ENCODE results near the gene MX1. TPM values are rescaled to one million over a fixed set of nuclear protein-coding genes. Genes with fewer than 3 reads are reported as not detected.
A peak's percentile ranks its signal among the peaks of the same experiment; 100 is the strongest.

The MX1 gene
- total RNA-seq, 1 donor from 2014 or later: 420 TPM

DNA sequence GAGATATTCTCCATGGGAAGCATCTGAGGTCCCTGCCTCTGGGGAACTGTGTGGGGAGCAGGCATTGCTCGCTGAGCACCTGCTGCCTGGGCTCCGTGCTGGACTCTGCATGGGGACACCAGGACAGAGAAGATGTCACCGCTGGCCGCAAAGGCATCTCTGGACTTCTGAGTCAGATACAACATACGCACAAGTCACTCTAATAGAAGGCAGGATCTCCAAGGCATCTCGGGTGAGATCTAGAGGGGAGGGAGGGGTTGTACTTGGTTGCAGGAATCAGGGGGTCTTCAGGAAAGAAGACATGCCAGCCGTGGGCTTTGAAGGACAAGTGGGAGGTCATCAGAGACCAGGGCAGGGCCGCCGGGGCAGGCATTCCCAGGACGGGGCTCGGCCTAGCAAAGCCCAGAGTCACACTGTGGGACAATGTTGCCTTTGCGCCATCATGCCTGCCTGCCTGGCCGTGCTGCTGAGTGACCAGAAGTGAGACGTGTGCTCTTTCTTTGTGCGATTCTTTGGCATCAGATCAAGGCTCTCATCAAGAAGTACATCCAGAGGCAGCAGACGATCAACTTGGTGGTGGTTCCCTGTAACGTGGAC lies 35.9 kb upstream of the MX1 start:
- H3K4me1 Mint-ChIP-seq (ENCODE audit: low read depth, unreplicated experiment): no peaks in the 10 kb centered on the region

DNA sequence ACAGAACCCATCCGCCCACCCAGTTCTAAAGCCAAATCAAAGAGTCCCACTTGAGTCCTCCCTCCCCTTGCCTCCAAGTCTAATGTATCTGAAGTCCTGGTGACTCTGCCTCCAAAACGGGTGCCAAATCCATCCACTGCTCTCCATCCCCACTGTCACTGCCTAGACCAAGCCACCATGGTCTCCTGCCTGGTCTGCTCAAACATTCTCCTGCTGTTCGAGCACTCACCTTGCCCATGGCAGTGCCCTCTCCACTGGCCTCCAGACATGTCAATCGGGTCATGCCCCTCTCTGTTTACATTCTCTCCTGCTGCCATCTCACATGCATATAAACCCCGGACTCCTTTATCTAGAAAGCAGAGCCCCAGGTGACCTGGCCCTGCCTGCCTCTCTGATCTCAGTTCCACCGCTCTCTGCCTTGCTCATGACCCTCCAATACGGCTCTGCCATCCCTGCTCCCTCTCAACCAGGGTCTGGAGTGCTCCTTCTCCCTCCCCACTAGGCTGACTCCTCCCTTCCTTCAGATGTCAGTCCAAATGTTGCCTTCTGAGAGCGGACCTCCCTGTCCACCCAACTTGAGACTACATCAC lies 32.1 kb upstream of the MX1 start:
- peaks cover 7% of the 10 kb centered on the region for H3K9me3 ChIP-seq (ENCODE audit: insufficient read depth, low read depth, low read length)
- H4K20me1 ChIP-seq (ENCODE audit: insufficient read depth, low read length): no peaks in the 10 kb centered on the region
- no peak overlapping the region for H3K9ac ChIP-seq (ENCODE audit: low read length)
- no peak overlapping the region for H2AFZ ChIP-seq (ENCODE audit: low read depth, low read length)
- H3K4me1 ChIP-seq (ENCODE audit: insufficient read depth, low read length): no peaks in the 10 kb centered on the region
- H3K27ac Mint-ChIP-seq (ENCODE audit: unreplicated experiment): no peak overlapping the region
- H3K4me2 ChIP-seq (ENCODE audit: low read length): no peak overlapping the region
- H3K36me3 ChIP-seq (ENCODE audit: insufficient read depth, low read length): no peaks in the 10 kb centered on the region
- peak overlapping the region; percentile 27 for H3K4me3 Mint-ChIP-seq (ENCODE audit: unreplicated experiment)
- no peak for FAIRE-seq
- peaks cover 5% of the 10 kb centered on the region for H3K4me1 Mint-ChIP-seq (ENCODE audit: low read depth, unreplicated experiment)
- TF ChIP-seq EZH2 (IDR thresholded peaks at IDR 0.05; ENCODE audit: insufficient read depth, low read length): no peak
- no peak for TF ChIP-seq CTCF (IDR thresholded peaks at IDR 0.05; ENCODE audit: insufficient read depth, low read depth, low read length)
- no peak for DNase-seq (ENCODE audit: low read depth)
- peaks cover 23% of the 10 kb centered on the region for H3K36me3 Mint-ChIP-seq (ENCODE audit: low read depth, unreplicated experiment)
- peaks cover 18% of the 10 kb centered on the region for H3K27me3 Mint-ChIP-seq (ENCODE audit: low read depth, unreplicated experiment)
- no peaks in the 10 kb centered on the region for H3K79me2 ChIP-seq (ENCODE audit: insufficient read depth, low read length)
- no peak overlapping the region for H3K4me3 ChIP-seq (ENCODE audit: insufficient read depth, low read depth, low read length)
- H3K9me3 Mint-ChIP-seq (ENCODE audit: unreplicated experiment): peaks cover 6% of the 10 kb centered on the region
- H3K27me3 ChIP-seq (ENCODE audit: insufficient read depth, low read length): peaks cover 11% of the 10 kb centered on the region
- H3K27ac ChIP-seq (ENCODE audit: low read depth, low read length): no peak overlapping the region

More for the DNA sequence above, 35.9 kb upstream of the MX1 start:
- Histone ChIP-seq H3K9ac (ENCODE audit: low read length) (no peak overlapping the region), H3K27ac (ENCODE audit: low read depth, low read length) (no peak overlapping the region), H3K4me3 (ENCODE audit: insufficient read depth, low read depth, low read length) (no peak overlapping the region), H2AFZ (ENCODE audit: low read depth, low read length) (no peak overlapping the region), H3K36me3 (ENCODE audit: insufficient read depth, low read length) (no peaks in the 10 kb centered on the region), H3K9me3 (ENCODE audit: insufficient read depth, low read depth, low read length) (peaks cover 7% of the 10 kb centered on the region), H3K4me1 (ENCODE audit: insufficient read depth, low read length) (no peaks in the 10 kb centered on the region), H3K27me3 (ENCODE audit: insufficient read depth, low read length) (peaks cover 3% of the 10 kb centered on the region), H4K20me1 (ENCODE audit: insufficient read depth, low read length) (no peaks in the 10 kb centered on the region), H3K79me2 (ENCODE audit: insufficient read depth, low read length) (no peaks in the 10 kb centered on the region), H3K4me2 (ENCODE audit: low read length) (no peak overlapping the region)
- Mint-ChIP-seq H3K27me3 (ENCODE audit: low read depth, unreplicated experiment) (peaks cover 18% of the 10 kb centered on the region), H3K36me3 (ENCODE audit: low read depth, unreplicated experiment) (peaks cover 23% of the 10 kb centered on the region), H3K4me3 (ENCODE audit: unreplicated experiment) (no peak overlapping the region), H3K27ac (ENCODE audit: unreplicated experiment) (no peak overlapping the region), H3K9me3 (ENCODE audit: unreplicated experiment) (peaks cover 8% of the 10 kb centered on the region)
- TF ChIP-seq CTCF (IDR thresholded peaks at IDR 0.05; ENCODE audit: insufficient read depth, low read depth, low read length): no peak
- TF ChIP-seq EZH2 (IDR thresholded peaks at IDR 0.05; ENCODE audit: insufficient read depth, low read length): no peak
- FAIRE-seq (no peak), DNase-seq (ENCODE audit: low read depth) (no peak)

DNA sequence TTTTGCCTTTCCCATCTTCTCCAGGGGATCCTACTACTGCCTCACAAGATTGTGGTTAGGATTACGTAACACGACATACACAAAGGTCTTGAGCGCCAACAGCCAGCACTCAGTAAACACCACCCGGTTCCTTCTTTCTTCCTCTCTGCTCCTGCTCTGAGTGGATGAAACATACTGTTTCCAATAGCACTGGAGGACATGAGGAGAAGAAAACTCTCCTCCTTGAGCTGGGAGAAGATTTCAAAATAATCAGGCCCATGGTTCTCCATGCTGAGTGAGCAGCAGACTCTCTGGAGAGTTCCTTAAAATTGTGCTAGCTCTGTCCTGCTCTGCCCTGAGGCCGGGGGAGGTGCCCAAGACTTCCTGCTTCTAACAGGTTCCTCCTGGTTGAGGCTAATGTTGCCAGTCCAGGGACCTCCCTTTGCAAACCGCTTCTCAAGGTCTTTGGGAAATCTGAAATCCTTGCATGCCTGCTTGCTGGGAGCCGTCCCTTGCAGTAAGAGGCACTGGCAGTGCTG lies 29.4 kb upstream of the MX1 start:
- no peak for DNase-seq (ENCODE audit: low read depth)
- no peaks in the 10 kb centered on the region for H3K36me3 ChIP-seq (ENCODE audit: insufficient read depth, low read length)
- H3K4me3 Mint-ChIP-seq (ENCODE audit: unreplicated experiment): no peak overlapping the region
- peaks cover 23% of the 10 kb centered on the region for H3K36me3 Mint-ChIP-seq (ENCODE audit: low read depth, unreplicated experiment)
- TF ChIP-seq EZH2 (IDR thresholded peaks at IDR 0.05; ENCODE audit: insufficient read depth, low read length) (no peak), CTCF (IDR thresholded peaks at IDR 0.05; ENCODE audit: insufficient read depth, low read depth, low read length) (no peak)
- H3K27ac ChIP-seq (ENCODE audit: low read depth, low read length): no peak overlapping the region
- peaks cover 11% of the 10 kb centered on the region for H3K27me3 ChIP-seq (ENCODE audit: insufficient read depth, low read length)
- H3K9ac ChIP-seq (ENCODE audit: low read length): no peak overlapping the region
- no peak for FAIRE-seq
- no peak overlapping the region for H3K4me3 ChIP-seq (ENCODE audit: insufficient read depth, low read depth, low read length)
- H3K4me2 ChIP-seq (ENCODE audit: low read length): no peak overlapping the region
- H3K9me3 Mint-ChIP-seq (ENCODE audit: unreplicated experiment): peaks cover 3% of the 10 kb centered on the region
- H3K27ac Mint-ChIP-seq (ENCODE audit: unreplicated experiment): no peak overlapping the region
- H2AFZ ChIP-seq (ENCODE audit: low read depth, low read length): no peak overlapping the region
- no peaks in the 10 kb centered on the region for H3K4me1 ChIP-seq (ENCODE audit: insufficient read depth, low read length)
- no peaks in the 10 kb centered on the region for H3K79me2 ChIP-seq (ENCODE audit: insufficient read depth, low read length)
- peaks cover 32% of the 10 kb centered on the region for H3K27me3 Mint-ChIP-seq (ENCODE audit: low read depth, unreplicated experiment)
- no peaks in the 10 kb centered on the region for H3K9me3 ChIP-seq (ENCODE audit: insufficient read depth, low read depth, low read length)
- H4K20me1 ChIP-seq (ENCODE audit: insufficient read depth, low read length): no peaks in the 10 kb centered on the region
- H3K4me1 Mint-ChIP-seq (ENCODE audit: low read depth, unreplicated experiment): peaks cover 5% of the 10 kb centered on the region
